K562 (cell line): ENCODE results near the gene METAP1D. TPM values are rescaled to one million over a fixed set of nuclear protein-coding genes. Genes with fewer than 3 reads are reported as not detected.
A peak's percentile ranks its signal among the peaks of the same experiment; 100 is the strongest.

Experiments used
- C11orf30 ChIP-seq: fragments of 450-650 bp; IDR thresholded peaks from 2 replicates; pipeline ENCODE4 v1.6.1; 2016; ENCODE audit warnings: low read depth, mild to moderate bottlenecking
- CEBPB ChIP-seq: fragments of 450-650 bp; IDR thresholded peaks from 2 replicates; pipeline ENCODE4 v1.6.1; 2016; ENCODE audit warnings: missing genetic modification characterization, missing compliant biosample characterization
- CHD2 ChIP-seq: IDR thresholded peaks from 2 replicates; pipeline ENCODE4 v1.6.1; 2011; ENCODE audit warnings: low read depth, low read length
- CTCF ChIP-seq, 3 experiments: IDR thresholded peaks in 2 of 3; conservative IDR thresholded peaks in 1 of 3; 2 replicates each; pipeline ENCODE4 v1.5.1; 2011 to 2012; ENCODE audit warnings: low read length in 3 of 3, mild to moderate bottlenecking in 3 of 3, control low read depth in 2 of 3, improper control_type of control experiment in 1 of 3, inconsistent platforms in 1 of 3, low read depth in 1 of 3, mixed read lengths in 1 of 3, moderate library complexity in 1 of 3; ENCODE audit not compliant: insufficient read depth in 2 of 3
- DIDO1 ChIP-seq: fragments of 450-650 bp; IDR thresholded peaks from 2 replicates; pipeline ENCODE4 v1.6.1; 2016; ENCODE audit warnings: low read depth, missing biosample characterization, missing genetic modification characterization
- EGR1 ChIP-seq: fragments of 450-650 bp; conservative IDR thresholded peaks from 2 replicates; pipeline ENCODE4 v1.6.1; 2017; ENCODE audit warnings: mild to moderate bottlenecking
- HMBOX1 ChIP-seq: sonication (generic); IDR thresholded peaks from 2 replicates; pipeline ENCODE4 v1.6.1; 2016
- KDM1A ChIP-seq, 2 experiments: fragments of 450-650 bp; IDR thresholded peaks; 2 replicates each; pipeline ENCODE4 v1.6.1; 2016; ENCODE audit warnings: mild to moderate bottlenecking in 2 of 2
- L3MBTL2 ChIP-seq: fragments of 450-650 bp; IDR thresholded peaks from 2 replicates; pipeline ENCODE4 v1.6.1; 2016; ENCODE audit warnings: mild to moderate bottlenecking, moderate library complexity
- LEF1 ChIP-seq: fragments of 450-650 bp; IDR thresholded peaks from 2 replicates; pipeline ENCODE4 v1.6.1; 2016; ENCODE audit warnings: mild to moderate bottlenecking
- NCOA1 ChIP-seq: fragments of 450-650 bp; IDR thresholded peaks from 2 replicates; pipeline ENCODE4 v1.6.1; 2016; ENCODE audit warnings: low read depth
- NFRKB ChIP-seq: fragments of 450-650 bp; IDR thresholded peaks from 2 replicates; pipeline ENCODE4 v1.6.1; 2016; ENCODE audit warnings: low read depth
- RNF219 ChIP-seq: fragments of 250-450 bp; sonication (Bioruptor Pico); IDR thresholded peaks from 2 replicates; pipeline ENCODE4 v1.5.0; 2022; ENCODE audit warnings: mild to moderate bottlenecking
- TEAD4 ChIP-seq, 2 experiments: sonication (generic) in 1 of 2; formaldehyde crosslinking in 1 of 2; IDR thresholded peaks; 2 replicates each; pipeline versions ENCODE4 v1.6.1 to v1.8.0; 2012 to 2022; ENCODE audit warnings: borderline replicate concordance in 1 of 2, inconsistent platforms in 1 of 2, low read length in 1 of 2, mild to moderate bottlenecking in 1 of 2, missing genetic modification reagents in 1 of 2
- TRIM24 ChIP-seq, 2 experiments: fragments of 450-650 bp; IDR thresholded peaks; 2 replicates each; pipeline ENCODE4 v1.6.1; 2016
- TSC22D4 ChIP-seq: fragments of 450-650 bp; IDR thresholded peaks from 2 replicates; pipeline ENCODE4 v1.6.1; 2016; ENCODE audit warnings: missing genetic modification characterization, missing biosample characterization, control low read depth
- XRCC3 ChIP-seq: fragments of 450-650 bp; IDR thresholded peaks from 2 replicates; pipeline ENCODE4 v1.6.1; 2017; ENCODE audit warnings: mild to moderate bottlenecking, moderate library complexity
- ZFP36 ChIP-seq: fragments of 150-350 bp; IDR thresholded peaks from 2 replicates; pipeline ENCODE4 v1.6.1; 2018; ENCODE audit warnings: low read length, low read depth; ENCODE audit not compliant: partially characterized antibody
- ZNF41 ChIP-seq: fragments of 250-450 bp; sonication (Bioruptor Pico); conservative IDR thresholded peaks from 2 replicates; pipeline ENCODE4 v1.4.0; 2020; ENCODE audit warnings: mild to moderate bottlenecking
- ZNF436 ChIP-seq: fragments of 250-450, 450-650 bp; sonication (Bioruptor Pico); formaldehyde crosslinking; IDR thresholded peaks from 2 replicates; pipeline ENCODE4 v1.7.0; 2020; ENCODE audit warnings: mild to moderate bottlenecking
- ZNF507 ChIP-seq: conservative IDR thresholded peaks from 2 replicates; pipeline ENCODE4 v1.6.1; 2017; ENCODE audit warnings: missing genetic modification characterization, missing compliant biosample characterization
- ZNF512 ChIP-seq: IDR thresholded peaks from 2 replicates; pipeline ENCODE4 v1.6.1; 2016; ENCODE audit warnings: missing genetic modification characterization, missing compliant biosample characterization
- ZNF561 ChIP-seq: fragments of 450-650 bp; formaldehyde crosslinking; conservative IDR thresholded peaks from 2 replicates; pipeline ENCODE4 v1.4.0; 2020; ENCODE audit warnings: mild to moderate bottlenecking, moderate library complexity
- ZNF644 ChIP-seq: fragments of 200-800 bp; sonication (Bioruptor generic); IDR thresholded peaks from 2 replicates; pipeline ENCODE4 v1.6.1; 2016; ENCODE audit warnings: low read depth, missing genetic modification characterization, missing compliant biosample characterization
- ZNF766 ChIP-seq: fragments of 200-800 bp; sonication (Bioruptor generic); conservative IDR thresholded peaks from 2 replicates; pipeline ENCODE4 v1.6.1; 2016; ENCODE audit warnings: missing genetic modification characterization, missing compliant biosample characterization
- polyA plus RNA-seq, 8 experiments: library from polyadenylated mRNA; depleted of rRNA in 4 of 8; stranded (reverse) in 5 of 8; unstranded in 3 of 8; fragments of >200 nt; fragmentation: Nextera tagmentation in 2 of 8; fragmentation: Illumina TruSeq in 1 of 8; extraction: Ambion mirVana in 2 of 8; extraction: Trizol in 1 of 8; gene quantifications; 2 replicates each; pipeline versions ENCODE4 v1.2.1 to v1.2.3, GENCODE V29; 2011 to 2014; ENCODE audit warnings: inconsistent platforms in 1 of 8, missing spikeins in 1 of 8
- total RNA-seq, 7 experiments: library from RNA; depleted of rRNA in 6 of 7; stranded (reverse); fragments of >200 nt in 6 of 7; fragmentation: Illumina TruSeq in 2 of 7; extraction: Trizol in 2 of 7; gene quantifications; 2 replicates each; pipeline versions ENCODE4 v1.2.1 to v1.2.3, GENCODE V29; 2011 to 2021; ENCODE audit warnings: low replicate concordance in 1 of 7

METAP1D gene
- total and polyA plus RNA-seq, 9 of the 15 experiments (the other 6 are each of a cell fraction or from before 2014, with no cell fraction given): 8.0 to 23.4 (median 15.7) TPM

DNA sequence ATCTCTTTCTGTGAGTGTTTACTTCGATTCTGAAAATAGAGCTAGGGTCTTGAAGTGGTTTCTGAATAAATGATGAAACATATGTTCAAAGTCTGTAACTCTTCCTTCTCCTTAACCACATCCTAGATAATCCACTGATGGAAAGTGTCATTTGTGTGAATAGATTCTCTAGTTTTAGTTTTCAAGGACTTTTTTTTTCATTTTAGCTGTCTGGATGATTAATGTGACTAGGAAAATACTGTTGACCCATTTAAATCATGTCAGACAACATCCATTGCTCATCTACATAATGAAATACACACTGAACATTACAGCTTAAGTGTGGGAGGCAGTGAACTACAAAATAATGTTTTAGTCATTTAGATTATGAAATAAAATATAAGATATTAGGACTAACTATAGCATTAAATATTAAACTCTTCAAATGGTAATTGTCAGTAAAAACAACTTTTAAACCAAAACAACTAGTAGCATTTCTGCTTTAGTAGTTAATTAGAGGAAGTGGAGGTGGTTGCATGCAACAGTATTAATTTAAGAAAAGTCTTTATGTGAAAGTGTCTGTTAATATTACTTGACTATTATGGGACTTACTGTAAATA is 46.4 kb downstream of the METAP1D start (continued):
- TF ChIP-seq HMBOX1 (peak; percentile 83), C11orf30 (0 out of 2 replicates have a peak, but pooled peaks have one; percentile 8), ZNF561 (CRISPR knock-in tag) (no peak), ZNF41 (CRISPR knock-in tag) (no peak), ZFP36 (peak; percentile 48), CHD2 (no peak), L3MBTL2 (peak; percentile 20; the same call in 1 of the 2 replicates), TSC22D4 (no peak), ZNF507 (tag) (no peak), NFRKB (no peak), EGR1 (no peak), RNF219 (CRISPR knock-in tag) (no peak), CTCF (IDR thresholded peaks at IDR 0.05 in 2 of 3, conservative IDR thresholded peaks at IDR 0.05 in 1 of 3; ENCODE audit: insufficient read depth in 2 of 3, low read depth in 1 of 3, low read length in 3 of 3) (no peak), CEBPB (tag) (peak; percentile 34; the same call in 1 of the 2 replicates), ZNF436 (CRISPR knock-in tag) (no peak), KDM1A (IDR thresholded peaks at IDR 0.05) (0 out of 4 replicates have a peak, but pooled peaks of 1 of the 2 experiments have one; percentile 13), XRCC3 (no peak), ZNF766 (CRISPR knock-in tag) (peak; percentile 76), ZNF644 (no peak), DIDO1 (tag) (no peak), LEF1 (peak; percentile 100), TEAD4 (IDR thresholded peaks at IDR 0.05; ENCODE audit: low read length) (peak; percentile 59; the same call in 1 of the 2 replicates), TEAD4 (CRISPR knock-in tag; IDR thresholded peaks at IDR 0.05; ENCODE audit: borderline replicate concordance) (no peak), NCOA1 (peak; percentile 40; the same call in 1 of the 2 replicates), ZNF512 (tag) (no peak), TRIM24 (IDR thresholded peaks at IDR 0.05) (peak; percentile 89 to 93; a peak in 3 of 4 replicates)
